HG02571 (cell line): ENCODE measurements around the gene VIPR1.
A peak's percentile ranks its signal among the peaks of the same experiment; 100 is the strongest.
"Not testable (repeated sequence)": the region's sequence is repeated elsewhere in the genome, so short reads cannot be mapped to it uniquely, and the experiment has no call there.

Experiments
- ATAC-seq: cut with Tn5 transposase; IDR thresholded peaks from one replicate; pipeline ENCODE4 v1.9.1; 2021; ENCODE audit warnings: mild to moderate bottlenecking, moderate library complexity; ENCODE audit not compliant: unreplicated experiment

The VIPR1 gene

GRCh38 chr3:42569593-42570142 is 67.2 kb downstream of the VIPR1 start:
- no peak for ATAC-seq

DNA sequence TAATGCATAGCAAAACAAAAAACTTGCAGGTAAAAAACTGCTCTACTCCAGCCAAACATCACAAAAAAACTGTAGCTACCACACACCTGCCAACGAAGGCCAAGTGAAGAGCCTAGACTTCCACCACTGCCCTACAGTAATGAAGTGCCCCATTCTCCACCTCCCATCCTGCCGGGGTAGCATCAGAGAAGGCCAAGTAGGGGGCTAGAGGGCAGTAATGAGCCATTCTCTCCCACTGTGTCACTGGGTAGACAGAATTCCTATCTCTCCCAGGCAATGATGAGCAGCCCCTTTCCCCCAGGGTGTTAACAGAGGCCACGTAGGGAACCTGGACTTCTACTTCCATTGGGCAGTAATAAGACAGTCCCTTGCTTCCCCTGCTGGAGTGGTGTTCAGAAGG is 69.8 kb downstream of the VIPR1 start:
- no peak for ATAC-seq

- ATAC-seq = no peak
Measured at GRCh38 chr3:42575137-42575741, 72.8 kb downstream of the VIPR1 start.

GRCh38 chr3:42578054-42578453 is 75.6 kb downstream of the VIPR1 start:
- ATAC-seq = no peak

DNA sequence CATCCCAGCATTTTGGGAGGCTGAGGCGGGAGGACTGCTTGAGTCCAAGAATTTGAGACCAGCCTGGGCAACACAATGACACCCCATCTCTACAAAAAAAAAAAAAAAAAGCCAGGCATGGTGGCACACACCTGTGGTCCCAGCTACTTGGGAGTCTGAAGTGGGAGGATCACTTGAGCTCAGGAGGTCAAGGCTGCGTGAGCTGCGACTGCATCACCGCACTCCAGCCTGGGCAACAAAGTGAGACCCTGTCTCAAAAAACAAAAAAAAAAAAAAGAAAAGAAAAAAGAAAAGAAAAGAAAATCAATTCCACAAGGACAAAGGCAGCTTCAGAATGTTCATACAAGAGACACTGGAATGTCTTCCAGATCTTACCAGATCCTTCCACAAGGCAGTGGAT is 76.9 kb downstream of the VIPR1 start:
- ATAC-seq = not testable (repeated sequence)

- ATAC-seq = no peak
Measured at GRCh38 chr3:42581400-42581708, 78.9 kb downstream of the VIPR1 start.

- ATAC-seq = peak; percentile 92
Measured at GRCh38 chr3:42581709-42582473, 79.4 kb downstream of the VIPR1 start, which contains the start of gene SEC22C. TSS of gene SEC22C (minus strand) at chr3:42581967. CDS start at chr3:42569046, 12,921 bp downstream.

- ATAC-seq = no peak
Measured at GRCh38 chr3:42582474-42583070, 80.1 kb downstream of the VIPR1 start.
